Measurements from ENCODE around the gene PLPP7.

- TF ChIP-seq POLR2AphosphoS5 (IDR thresholded peaks at IDR 0.05): no peak
- TF ChIP-seq, protein P1, sequence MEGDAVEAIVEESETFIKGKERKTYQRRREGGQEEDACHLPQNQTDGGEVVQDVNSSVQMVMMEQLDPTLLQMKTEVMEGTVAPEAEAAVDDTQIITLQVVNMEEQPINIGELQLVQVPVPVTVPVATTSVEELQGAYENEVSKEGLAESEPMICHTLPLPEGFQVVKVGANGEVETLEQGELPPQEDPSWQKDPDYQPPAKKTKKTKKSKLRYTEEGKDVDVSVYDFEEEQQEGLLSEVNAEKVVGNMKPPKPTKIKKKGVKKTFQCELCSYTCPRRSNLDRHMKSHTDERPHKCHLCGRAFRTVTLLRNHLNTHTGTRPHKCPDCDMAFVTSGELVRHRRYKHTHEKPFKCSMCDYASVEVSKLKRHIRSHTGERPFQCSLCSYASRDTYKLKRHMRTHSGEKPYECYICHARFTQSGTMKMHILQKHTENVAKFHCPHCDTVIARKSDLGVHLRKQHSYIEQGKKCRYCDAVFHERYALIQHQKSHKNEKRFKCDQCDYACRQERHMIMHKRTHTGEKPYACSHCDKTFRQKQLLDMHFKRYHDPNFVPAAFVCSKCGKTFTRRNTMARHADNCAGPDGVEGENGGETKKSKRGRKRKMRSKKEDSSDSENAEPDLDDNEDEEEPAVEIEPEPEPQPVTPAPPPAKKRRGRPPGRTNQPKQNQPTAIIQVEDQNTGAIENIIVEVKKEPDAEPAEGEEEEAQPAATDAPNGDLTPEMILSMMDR (IDR thresholded peaks at IDR 0.05; ENCODE audit: poor library complexity, severe bottlenecking): no peak
- no peak for TF ChIP-seq SMC3 (conservative IDR thresholded peaks at IDR 0.05; ENCODE audit: poor library complexity)
- TF ChIP-seq EZH2 (IDR thresholded peaks at IDR 0.05; ENCODE audit: borderline replicate concordance, insufficient read depth, low read length, poor library complexity, severe bottlenecking): no peak
- no peak for TF ChIP-seq EP300 (conservative IDR thresholded peaks at IDR 0.05; ENCODE audit: poor library complexity, severe bottlenecking)
- TF ChIP-seq RAD21 (conservative IDR thresholded peaks at IDR 0.05): no peak
- no peak for TF ChIP-seq MXI1 (conservative IDR thresholded peaks at IDR 0.05; ENCODE audit: poor library complexity, severe bottlenecking)
- TF ChIP-seq, protein P2, sequence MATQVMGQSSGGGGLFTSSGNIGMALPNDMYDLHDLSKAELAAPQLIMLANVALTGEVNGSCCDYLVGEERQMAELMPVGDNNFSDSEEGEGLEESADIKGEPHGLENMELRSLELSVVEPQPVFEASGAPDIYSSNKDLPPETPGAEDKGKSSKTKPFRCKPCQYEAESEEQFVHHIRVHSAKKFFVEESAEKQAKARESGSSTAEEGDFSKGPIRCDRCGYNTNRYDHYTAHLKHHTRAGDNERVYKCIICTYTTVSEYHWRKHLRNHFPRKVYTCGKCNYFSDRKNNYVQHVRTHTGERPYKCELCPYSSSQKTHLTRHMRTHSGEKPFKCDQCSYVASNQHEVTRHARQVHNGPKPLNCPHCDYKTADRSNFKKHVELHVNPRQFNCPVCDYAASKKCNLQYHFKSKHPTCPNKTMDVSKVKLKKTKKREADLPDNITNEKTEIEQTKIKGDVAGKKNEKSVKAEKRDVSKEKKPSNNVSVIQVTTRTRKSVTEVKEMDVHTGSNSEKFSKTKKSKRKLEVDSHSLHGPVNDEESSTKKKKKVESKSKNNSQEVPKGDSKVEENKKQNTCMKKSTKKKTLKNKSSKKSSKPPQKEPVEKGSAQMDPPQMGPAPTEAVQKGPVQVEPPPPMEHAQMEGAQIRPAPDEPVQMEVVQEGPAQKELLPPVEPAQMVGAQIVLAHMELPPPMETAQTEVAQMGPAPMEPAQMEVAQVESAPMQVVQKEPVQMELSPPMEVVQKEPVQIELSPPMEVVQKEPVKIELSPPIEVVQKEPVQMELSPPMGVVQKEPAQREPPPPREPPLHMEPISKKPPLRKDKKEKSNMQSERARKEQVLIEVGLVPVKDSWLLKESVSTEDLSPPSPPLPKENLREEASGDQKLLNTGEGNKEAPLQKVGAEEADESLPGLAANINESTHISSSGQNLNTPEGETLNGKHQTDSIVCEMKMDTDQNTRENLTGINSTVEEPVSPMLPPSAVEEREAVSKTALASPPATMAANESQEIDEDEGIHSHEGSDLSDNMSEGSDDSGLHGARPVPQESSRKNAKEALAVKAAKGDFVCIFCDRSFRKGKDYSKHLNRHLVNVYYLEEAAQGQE (IDR thresholded peaks at IDR 0.05; ENCODE audit: borderline replicate concordance): no peak
- no peak for TF ChIP-seq TAF1 (IDR thresholded peaks at IDR 0.05; ENCODE audit: low read depth)
Measured at GRCh38 chr9:131260751-131261452, 28.6 kb upstream of the PLPP7 start.
